HCT116 (cell line): ENCODE measurements around the gene CLDN9. TPM values are rescaled to one million over a fixed set of nuclear protein-coding genes. Genes with fewer than 3 reads are reported as not detected.

ENCODE experiments used
- ATAC-seq: fragments of 200-7000 bp; cut with Tn5 transposase; 2 replicates; pipeline ENCODE4 v1.9.1; 2020; ENCODE audit warnings: mild to moderate bottlenecking, moderate library complexity
- BruUV-seq: library from RNA; stranded (reverse); fragments of 400-500 nt; replicated peaks from 2 replicates; lab custom pipeline; 2021; lab: Mats Ljungman, UMichigan
- CTCF ChIA-PET: fragments of 300-600 bp; sonication (Branson Sonifier 250); formaldehyde crosslinking; loops from one replicate; lab custom pipeline; 2021; ENCODE audit warnings: antibody characterized with exemption; lab: Charles Lee
- POLR2A ChIA-PET: fragments of 300-600, 350-600 bp; sonication (Branson Sonifier 250); formaldehyde crosslinking; loops from one replicate; lab custom pipeline; 2021; ENCODE audit warnings: antibody characterized with exemption; lab: Charles Lee
- RAD21 ChIA-PET, 2 experiments: fragments of 300-600 bp; sonication (Branson Sonifier 250); formaldehyde crosslinking; loops; one replicate each; lab custom pipeline; 2023; ENCODE audit warnings: low total read pairs in 2 of 2; ENCODE audit not compliant: uncharacterized antibody in 2 of 2, unreplicated experiment in 2 of 2, low non-redundant PET in 1 of 2; lab: Charles Lee
- DNase-seq: peaks from one replicate; pipeline ENCODE4 v3.0.0-alpha.2; 2010; ENCODE audit warnings: low read depth, low spot score
- H2AFZ ChIP-seq: fragments of 200-600 bp; shearing (Covaris generic), sonication (generic); 2 replicates; pipeline ENCODE4 v1.6.1; 2017; ENCODE audit warnings: low read depth, mixed run types, mixed read lengths, antibody characterized with exemption, low read length; ENCODE audit not compliant: poor library complexity, severe bottlenecking
- H3K27ac ChIP-seq: 2 replicates; pipeline ENCODE4 v1.5.1; 2012; ENCODE audit warnings: low read depth, low read length
- H3K27me3 ChIP-seq: fragments of 200-600 bp; sonication (generic); 2 replicates; pipeline ENCODE4 v1.6.1; 2016; ENCODE audit warnings: mixed run types, low read length, mixed read lengths; ENCODE audit not compliant: insufficient read depth
- H3K36me3 ChIP-seq, 2 experiments: fragments of 200-500 bp in 1 of 2; fragments of 200-600 bp in 1 of 2; sonication (Bioruptor generic) in 1 of 2; sonication (generic) in 1 of 2; 2 replicates each; pipeline versions ENCODE4 v1.5.1 to v1.6.1; 2014 to 2016; ENCODE audit warnings: low read length in 2 of 2, inconsistent platforms in 1 of 2, mixed read lengths in 1 of 2, mixed run types in 1 of 2; ENCODE audit not compliant: insufficient read depth in 2 of 2, control insufficient read depth in 1 of 2
- H3K4me1 ChIP-seq, 2 experiments: fragments of 200-600 bp in 1 of 2; sonication (generic) in 1 of 2; 2 replicates each; pipeline versions ENCODE4 v1.5.1 to v1.6.1; 2012 to 2017; ENCODE audit warnings: low read length in 2 of 2, inconsistent platforms in 1 of 2, mild to moderate bottlenecking in 1 of 2, mixed read lengths in 1 of 2, mixed run types in 1 of 2, moderate library complexity in 1 of 2; ENCODE audit not compliant: insufficient read depth in 2 of 2, control insufficient read depth in 1 of 2
- H3K4me2 ChIP-seq: fragments of 200-600 bp; sonication (generic); 2 replicates; pipeline ENCODE4 v1.6.1; 2017; ENCODE audit warnings: mixed run types, low read length, mixed read lengths
- H3K4me3 ChIP-seq, 2 experiments: fragments of 200-600 bp in 1 of 2; sonication (generic) in 1 of 2; replicated peaks in 1 of 2; 2 replicates each; pipeline ENCODE4 v1.5.1; 2011 to 2016; ENCODE audit warnings: low read length in 2 of 2, control low read depth in 1 of 2, low read depth in 1 of 2, mild to moderate bottlenecking in 1 of 2, mixed read lengths in 1 of 2, mixed run types in 1 of 2
- H3K79me2 ChIP-seq: fragments of 200-600 bp; sonication (generic); 2 replicates; pipeline ENCODE4 v1.6.1; 2017; ENCODE audit warnings: mild to moderate bottlenecking, mixed run types, low read length, moderate library complexity, mixed read lengths; ENCODE audit not compliant: insufficient read depth
- H3K9ac ChIP-seq: fragments of 200-600 bp; sonication (generic); 2 replicates; pipeline ENCODE4 v1.6.1; 2016; ENCODE audit warnings: low read length, mixed read lengths
- H3K9me2 ChIP-seq: fragments of 200-600 bp; sonication (generic), shearing (Covaris generic); 2 replicates; pipeline ENCODE4 v1.6.1; 2017; ENCODE audit warnings: mixed run types, mild to moderate bottlenecking, moderate library complexity; ENCODE audit not compliant: insufficient read depth
- H3K9me3 ChIP-seq, 2 experiments: fragments of 200-500 bp in 1 of 2; fragments of 200-600 bp in 1 of 2; sonication (Bioruptor generic) in 1 of 2; sonication (generic) in 1 of 2; 2 replicates each; pipeline ENCODE4 v1.6.1; 2014 to 2017; ENCODE audit warnings: low read length in 2 of 2, mixed read lengths in 2 of 2, inconsistent platforms in 1 of 2, low read depth in 1 of 2, mild to moderate bottlenecking in 1 of 2, mixed run types in 1 of 2, moderate library complexity in 1 of 2; ENCODE audit not compliant: control insufficient read depth in 1 of 2, insufficient read depth in 1 of 2
- H4K20me1 ChIP-seq: fragments of 200-600 bp; sonication (generic), shearing (Covaris generic); 2 replicates; pipeline ENCODE4 v1.6.1; 2017; ENCODE audit warnings: mixed run types, mild to moderate bottlenecking, moderate library complexity; ENCODE audit not compliant: insufficient read depth
- ATF3 ChIP-seq: IDR thresholded peaks from 2 replicates; pipeline ENCODE4 v1.6.1; 2012
- CBX3 ChIP-seq: IDR thresholded peaks from 2 replicates; pipeline ENCODE4 v1.6.1; 2012; ENCODE audit warnings: low read depth
- EGR1 ChIP-seq: IDR thresholded peaks from 2 replicates; pipeline ENCODE4 v1.6.1; 2012; ENCODE audit warnings: low read depth
- ELF1 ChIP-seq: IDR thresholded peaks from 2 replicates; pipeline ENCODE4 v1.6.1; 2012; ENCODE audit warnings: low read depth, borderline replicate concordance
- EZH2phosphoT487 ChIP-seq: fragments of 200-600 bp; IDR thresholded peaks from 2 replicates; pipeline ENCODE4 v1.6.1; 2018; ENCODE audit warnings: antibody characterized with exemption, borderline replicate concordance
- FOSL1 ChIP-seq: IDR thresholded peaks from 2 replicates; pipeline ENCODE4 v1.6.1; 2012; ENCODE audit warnings: low read depth
- JUND ChIP-seq: IDR thresholded peaks from 2 replicates; pipeline ENCODE4 v1.6.1; 2012
- MAX ChIP-seq: IDR thresholded peaks from 2 replicates; pipeline ENCODE4 v1.6.1; 2012
- POLR2A ChIP-seq: IDR thresholded peaks from 2 replicates; pipeline ENCODE4 v1.7.0; 2011; ENCODE audit warnings: borderline replicate concordance; ENCODE audit not compliant: insufficient read depth, insufficient read length; ENCODE audit errors: extremely low read depth
- POLR2AphosphoS5 ChIP-seq: IDR thresholded peaks from 2 replicates; pipeline ENCODE4 v1.6.1; 2011; ENCODE audit warnings: mild to moderate bottlenecking, low read depth, low read length, moderate library complexity
- RAD21 ChIP-seq: IDR thresholded peaks from 2 replicates; pipeline ENCODE4 v1.6.1; 2012; ENCODE audit warnings: low read depth, mild to moderate bottlenecking
- SIN3A ChIP-seq: IDR thresholded peaks from 2 replicates; pipeline ENCODE4 v1.6.1; 2012; ENCODE audit warnings: low read depth
- SRF ChIP-seq: IDR thresholded peaks from 2 replicates; pipeline ENCODE4 v1.6.1; 2012; ENCODE audit warnings: low read depth
- TCF7L2 ChIP-seq: IDR thresholded peaks from 2 replicates; pipeline ENCODE4 v1.7.0; 2011; ENCODE audit warnings: borderline replicate concordance, inconsistent platforms; ENCODE audit not compliant: insufficient read depth, insufficient read length; ENCODE audit errors: extremely low read depth
- YY1 ChIP-seq: IDR thresholded peaks from 2 replicates; pipeline ENCODE4 v1.6.1; 2011; ENCODE audit warnings: low read length, low read depth, moderate library complexity, mild to moderate bottlenecking; ENCODE audit not compliant: insufficient replicate concordance; ENCODE audit errors: extremely low read depth
- ZFX ChIP-seq: fragments of 450-650 bp; IDR thresholded peaks from 2 replicates; pipeline ENCODE4 v1.6.1; 2017
- intact Hi-C: fragments of 100-400 bp; cut with micrococcal nuclease; formaldehyde crosslinking; loops from 2 replicates; pipeline ENCODE4 v1.10.0; 2022
- total RNA-seq: library from RNA; stranded (reverse); gene quantifications from one replicate; pipeline ENCODE4 v1.2.1, GENCODE V29; 2021; ENCODE audit not compliant: unreplicated experiment

Gene CLDN9
- total RNA-seq, 1 experiment from 2014 or later: 0.76 TPM

GRCh38 chr16:3026003-3026378 is 13.3 kb downstream of the CLDN9 start:
- CTCF ChIA-PET: no interaction called here
- RAD21 ChIA-PET: no interaction called here
- H3K9ac ChIP-seq: no peak overlapping the region
- no peak overlapping the region for H3K4me3 ChIP-seq
- no peaks in the 10 kb centered on the region for H3K27me3 ChIP-seq
- H4K20me1 ChIP-seq: no peaks in the 10 kb centered on the region
- H3K27ac ChIP-seq: no peak overlapping the region
- H3K9me3 ChIP-seq: no peaks in the 10 kb centered on the region
- POLR2A ChIA-PET: no interaction called here
- H3K9me2 ChIP-seq: no peaks in the 10 kb centered on the region
- intact Hi-C loops: no loop called here
- no peak for TF ChIP-seq EZH2phosphoT487
- no peak for TF ChIP-seq FOSL1
- TF ChIP-seq EGR1: no peak
- no peak for TF ChIP-seq SRF
- TF ChIP-seq ELF1: no peak
- TF ChIP-seq TCF7L2: no peak
- no peak for TF ChIP-seq POLR2A
- TF ChIP-seq, all 23 proteins: peak for 0
- Histone ChIP-seq H3K36me3 (peaks cover 8 to 32% of the 10 kb centered on the region in 2 experiments; a peak in 2 of 4 replicates), H2AFZ (no peak overlapping the region), H3K4me1 (peaks cover 16 to 55% of the 10 kb centered on the region in 2 experiments), H3K79me2 (peaks cover 20% of the 10 kb centered on the region; the same call in 1 of the 2 replicates), H3K4me2 (no peak overlapping the region)
- DNase-seq (no peak), ATAC-seq (no peak)
- no TSS peak for BruUV-seq

GRCh38 chr16:3026609-3027488 is 14.1 kb downstream of the CLDN9 start:
- ATAC-seq (no peak), DNase-seq (no peak)
- no TSS peak for BruUV-seq
- Histone ChIP-seq H3K9me3 (no peaks in the 10 kb centered on the region), H4K20me1 (no peaks in the 10 kb centered on the region), H3K27ac (peak overlapping the region; percentile 68), H3K9ac (no peak overlapping the region), H2AFZ (no peak overlapping the region), H3K36me3 (peaks cover 8 to 25% of the 10 kb centered on the region in 2 experiments; a peak in 2 of 4 replicates), H3K4me3 (no peak overlapping the region), H3K4me1 (peaks cover 16 to 59% of the 10 kb centered on the region in 2 experiments), H3K9me2 (no peaks in the 10 kb centered on the region), H3K4me2 (no peak overlapping the region; the same call in 1 of the 2 replicates), H3K27me3 (no peaks in the 10 kb centered on the region), H3K79me2 (peaks cover 12% of the 10 kb centered on the region; the same call in 1 of the 2 replicates)
- CTCF ChIA-PET: interaction anchor here (0.7 to 1.9 kb wide), 8 partner anchors 9 to 145 kb away, joined by 3 to 29 read pairs (median 6); no protein-coding TSS in a partner anchor
- POLR2A ChIA-PET: interaction anchor here (0.8 to 1.3 kb wide), 2 partner anchors 15 to 23 kb away, joined by 3 to 4 read pairs; no protein-coding TSS in a partner anchor
- intact Hi-C loops: no loop called here
- RAD21 ChIA-PET: interaction anchor here in 1 of 2 experiments (1.0 kb wide), 1 partner anchor 23 kb away, joined by 4 read pairs; no protein-coding TSS in a partner anchor
- TF ChIP-seq JUND (no peak), EZH2phosphoT487 (no peak), YY1 (no peak), ZFX (no peak), ATF3 (no peak), FOSL1 (no peak), POLR2AphosphoS5 (no peak; the same call in 1 of the 2 replicates), RAD21 (no peak), SIN3A (no peak), CBX3 (no peak), ELF1 (no peak), MAX (no peak), TCF7L2 (no peak), EGR1 (no peak), SRF (no peak)
